Thyroid gland (tissue), 4 donors: ENCODE measurements around the gene LYRM2.

ENCODE experiments used
- POLR2A ChIP-seq, 2 donors: fragments of 450-650 bp; IDR thresholded peaks; one replicate each; pipeline ENCODE4 v1.6.1; 2017; ENCODE audit warnings: antibody characterized with exemption in 2 of 2, mild to moderate bottlenecking in 2 of 2, moderate library complexity in 1 of 2
- TF ChIP-seq, protein P1 (sequence below), 6 experiments: fragments of 200-600 bp in 3 of 6; fragments of 450-650 bp in 3 of 6; sonication (generic) in 3 of 6; IDR thresholded peaks; one replicate each; pipeline ENCODE4 v1.5.1; 2016 to 2019; ENCODE audit warnings: antibody characterized with exemption in 6 of 6, mild to moderate bottlenecking in 2 of 6, inconsistent platforms in 1 of 6, moderate library complexity in 1 of 6

DNA sequence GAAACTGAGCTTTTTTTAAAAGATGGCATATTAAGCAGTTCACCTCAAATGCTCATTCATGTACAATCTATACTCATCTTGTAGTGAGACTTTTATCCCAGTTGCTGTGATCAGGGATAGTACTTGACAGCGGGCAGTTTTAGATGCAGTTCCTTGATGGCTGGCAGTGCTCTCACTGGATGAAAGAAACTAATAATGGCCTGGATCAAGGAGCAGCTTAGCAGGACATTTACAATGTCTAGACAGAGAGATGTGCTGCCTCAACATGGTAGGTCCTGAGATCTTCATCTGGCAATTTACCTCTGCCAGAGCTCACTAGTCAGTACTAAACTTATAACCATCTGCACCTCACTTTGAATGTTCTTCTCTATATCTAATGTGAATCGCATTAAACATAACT lies 46.8 kb upstream of the LYRM2 start:
- TF ChIP-seq, protein P1, sequence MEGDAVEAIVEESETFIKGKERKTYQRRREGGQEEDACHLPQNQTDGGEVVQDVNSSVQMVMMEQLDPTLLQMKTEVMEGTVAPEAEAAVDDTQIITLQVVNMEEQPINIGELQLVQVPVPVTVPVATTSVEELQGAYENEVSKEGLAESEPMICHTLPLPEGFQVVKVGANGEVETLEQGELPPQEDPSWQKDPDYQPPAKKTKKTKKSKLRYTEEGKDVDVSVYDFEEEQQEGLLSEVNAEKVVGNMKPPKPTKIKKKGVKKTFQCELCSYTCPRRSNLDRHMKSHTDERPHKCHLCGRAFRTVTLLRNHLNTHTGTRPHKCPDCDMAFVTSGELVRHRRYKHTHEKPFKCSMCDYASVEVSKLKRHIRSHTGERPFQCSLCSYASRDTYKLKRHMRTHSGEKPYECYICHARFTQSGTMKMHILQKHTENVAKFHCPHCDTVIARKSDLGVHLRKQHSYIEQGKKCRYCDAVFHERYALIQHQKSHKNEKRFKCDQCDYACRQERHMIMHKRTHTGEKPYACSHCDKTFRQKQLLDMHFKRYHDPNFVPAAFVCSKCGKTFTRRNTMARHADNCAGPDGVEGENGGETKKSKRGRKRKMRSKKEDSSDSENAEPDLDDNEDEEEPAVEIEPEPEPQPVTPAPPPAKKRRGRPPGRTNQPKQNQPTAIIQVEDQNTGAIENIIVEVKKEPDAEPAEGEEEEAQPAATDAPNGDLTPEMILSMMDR (IDR thresholded peaks at IDR 0.05), result no peak
- TF ChIP-seq POLR2A (IDR thresholded peaks at IDR 0.05), result no peak
